Activated CD4-positive, alpha-beta memory T cell treated with anti-CD3 and anti-CD28 coated beads for 36 hours (primary cell): ENCODE data around the gene NLK. TPM values are rescaled to one million over a fixed set of nuclear protein-coding genes. Genes with fewer than 3 reads are reported as not detected.

Experiments
- CTCF ChIA-PET: fragments of 350-600 bp; sonication (Branson Sonifier 250); formaldehyde crosslinking; loops from one replicate; lab custom pipeline; 2021; ENCODE audit warnings: antibody characterized with exemption, inconsistent platforms; lab: Charles Lee
- POLR2A ChIA-PET: fragments of 350-600 bp; sonication (Branson Sonifier 250); formaldehyde crosslinking; loops from one replicate; lab custom pipeline; 2021; ENCODE audit warnings: antibody characterized with exemption; lab: Charles Lee
- DNase-seq: peaks from one replicate; pipeline ENCODE4 v3.0.0-alpha.2; 2020
- H3K27ac Mint-ChIP-seq: one replicate; pipeline ENCODE4 v1.8.0; 2021; ENCODE audit warnings: mixed read lengths
- H3K27me3 Mint-ChIP-seq: one replicate; pipeline ENCODE4 v1.8.0; 2021; ENCODE audit warnings: mixed read lengths
- H3K36me3 Mint-ChIP-seq: one replicate; pipeline ENCODE4 v1.8.0; 2021; ENCODE audit warnings: mixed read lengths
- H3K4me1 Mint-ChIP-seq: one replicate; pipeline ENCODE4 v1.8.0; 2021; ENCODE audit warnings: low read depth, mixed read lengths
- H3K4me3 Mint-ChIP-seq: one replicate; pipeline ENCODE4 v1.8.0; 2021; ENCODE audit warnings: mild to moderate bottlenecking, mixed read lengths
- H3K9me3 Mint-ChIP-seq: one replicate; pipeline ENCODE4 v1.8.0; 2021; ENCODE audit warnings: mixed read lengths
- intact Hi-C: fragments of 100-400 bp; cut with micrococcal nuclease; formaldehyde crosslinking; loops from one replicate; pipeline ENCODE4 v1.15.1; 2023
- total RNA-seq, 2 experiments: library from RNA; stranded (reverse); gene quantifications; one replicate each; pipeline ENCODE4 v1.2.3, GENCODE V29; 2021

NLK gene
- total RNA-seq, 2 experiments from 2014 or later, result 6.8 to 8.3 TPM

GRCh38 chr17:28053725-28054124, 11.2 kb downstream of the NLK start:
- Mint-ChIP-seq H3K4me3 (no peak overlapping the region), H3K4me1 (peaks cover 55% of the 10 kb centered on the region), H3K9me3 (no peaks in the 10 kb centered on the region), H3K27ac (no peak overlapping the region), H3K27me3 (no peaks in the 10 kb centered on the region), H3K36me3 (peaks cover 2% of the 10 kb centered on the region)
- intact Hi-C loops, result no loop called here
- DNase-seq, result no peak
- CTCF ChIA-PET, result interaction anchor here (0.6 to 1.1 kb wide), 2 partner anchors 13 to 198 kb away, joined by 3 to 5 read pairs; no protein-coding TSS in a partner anchor
- POLR2A ChIA-PET, result no interaction called here

GRCh38 chr17:28055546-28056275, 13.2 kb downstream of the NLK start:
- no peaks in the 10 kb centered on the region for H3K9me3 Mint-ChIP-seq
- intact Hi-C loops, result loop anchor here (5.0 kb wide), 2 partner anchors 248 to 588 kb away; no protein-coding TSS in a partner anchor
- H3K36me3 Mint-ChIP-seq, result no peaks in the 10 kb centered on the region
- ChIA-PET POLR2A (interaction anchor here (1.8 kb wide), 1 partner anchor 15 kb away, joined by 6 read pairs; no protein-coding TSS in a partner anchor), CTCF (interaction anchor here (0.6 kb wide), 1 partner anchor 39 kb away, joined by 4 read pairs; no protein-coding TSS in a partner anchor)
- no peak for DNase-seq
- H3K27ac Mint-ChIP-seq, result no peak overlapping the region
- no peak overlapping the region for H3K4me3 Mint-ChIP-seq
- H3K4me1 Mint-ChIP-seq, result peaks cover 42% of the 10 kb centered on the region
- H3K27me3 Mint-ChIP-seq, result no peaks in the 10 kb centered on the region

- Mint-ChIP-seq H3K27ac (no peak overlapping the region), H3K4me1 (peaks cover 42% of the 10 kb centered on the region), H3K4me3 (no peak overlapping the region), H3K9me3 (no peaks in the 10 kb centered on the region), H3K27me3 (no peaks in the 10 kb centered on the region), H3K36me3 (no peaks in the 10 kb centered on the region)
- intact Hi-C loops, result loop anchor here (5.0 kb wide), 2 partner anchors 249 to 589 kb away; no protein-coding TSS in a partner anchor
- ChIA-PET POLR2A (no interaction called here), CTCF (interaction anchor here (0.6 kb wide), 1 partner anchor 39 kb away, joined by 4 read pairs; no protein-coding TSS in a partner anchor)
- DNase-seq, result no peak
These were observed 13.8 kb downstream of the NLK start for GRCh38 chr17:28056276-28056620.

- H3K4me1 Mint-ChIP-seq, result peaks cover 42% of the 10 kb centered on the region
- H3K9me3 Mint-ChIP-seq, result no peaks in the 10 kb centered on the region
- ChIA-PET CTCF (interaction anchor here (1.3 to 1.7 kb wide), 2 partner anchors 12 to 17 kb away, joined by 5 to 6 read pairs; no protein-coding TSS in a partner anchor), POLR2A (interaction anchor here (1.0 to 1.8 kb wide), 3 partner anchors 9 to 18 kb away, joined by 3 to 6 read pairs (median 4); no protein-coding TSS in a partner anchor)
- H3K4me3 Mint-ChIP-seq, result no peak overlapping the region
- no peaks in the 10 kb centered on the region for H3K27me3 Mint-ChIP-seq
- DNase-seq, result no peak
- no peak overlapping the region for H3K27ac Mint-ChIP-seq
- no peaks in the 10 kb centered on the region for H3K36me3 Mint-ChIP-seq
- intact Hi-C loops, result loop anchor here (1.0 to 5.0 kb wide), 5 partner anchors 11 to 590 kb away; no protein-coding TSS in a partner anchor
These were observed 15.3 kb downstream of the NLK start for GRCh38 chr17:28057731-28058246.

GRCh38 chr17:28059675-28060074, 17.2 kb downstream of the NLK start:
- CTCF ChIA-PET, result interaction anchor here (0.8 kb wide), 1 partner anchor 19 kb away, joined by 3 read pairs; no protein-coding TSS in a partner anchor
- Mint-ChIP-seq H3K4me1 (peaks cover 31% of the 10 kb centered on the region), H3K4me3 (no peak overlapping the region), H3K27ac (no peak overlapping the region), H3K9me3 (no peaks in the 10 kb centered on the region), H3K27me3 (no peaks in the 10 kb centered on the region), H3K36me3 (no peaks in the 10 kb centered on the region)
- no peak for DNase-seq
- POLR2A ChIA-PET, result no interaction called here
- intact Hi-C loops, result loop anchor here (2.0 to 5.0 kb wide), 4 partner anchors 13 to 592 kb away; no protein-coding TSS in a partner anchor

- H3K27ac Mint-ChIP-seq, result no peak overlapping the region
- H3K4me3 Mint-ChIP-seq, result no peak overlapping the region
- no peaks in the 10 kb centered on the region for H3K27me3 Mint-ChIP-seq
- H3K9me3 Mint-ChIP-seq, result peaks cover under 1% of the 10 kb centered on the region
- intact Hi-C loops, result no loop called here
- DNase-seq, result no peak
- POLR2A ChIA-PET, result no interaction called here
- CTCF ChIA-PET, result no interaction called here
- H3K4me1 Mint-ChIP-seq, result peaks cover 15% of the 10 kb centered on the region
- H3K36me3 Mint-ChIP-seq, result peaks cover 2% of the 10 kb centered on the region
These were observed 23.2 kb downstream of the NLK start for GRCh38 chr17:28065706-28066105.

GRCh38 chr17:28069061-28069460, 26.6 kb downstream of the NLK start:
- H3K27me3 Mint-ChIP-seq, result no peaks in the 10 kb centered on the region
- no peak overlapping the region for H3K27ac Mint-ChIP-seq
- H3K9me3 Mint-ChIP-seq, result peaks cover 11% of the 10 kb centered on the region
- ChIA-PET POLR2A (no interaction called here), CTCF (no interaction called here)
- peaks cover 36% of the 10 kb centered on the region for H3K4me1 Mint-ChIP-seq
- H3K36me3 Mint-ChIP-seq, result peaks cover 14% of the 10 kb centered on the region
- intact Hi-C loops, result no loop called here
- H3K4me3 Mint-ChIP-seq, result no peak overlapping the region
- no peak for DNase-seq

- ChIA-PET POLR2A (interaction anchor here (0.6 kb wide), 1 partner anchor 391 kb away, joined by 3 read pairs; no protein-coding TSS in a partner anchor), CTCF (no interaction called here)
- intact Hi-C loops, result no loop called here
- Mint-ChIP-seq H3K27ac (no peak overlapping the region), H3K9me3 (peaks cover 11% of the 10 kb centered on the region), H3K27me3 (no peaks in the 10 kb centered on the region), H3K4me3 (no peak overlapping the region), H3K4me1 (peaks cover 37% of the 10 kb centered on the region), H3K36me3 (peaks cover 14% of the 10 kb centered on the region)
- no peak for DNase-seq
These were observed 28.7 kb downstream of the NLK start for GRCh38 chr17:28071179-28071578.

GRCh38 chr17:28071891-28072606, 29.6 kb downstream of the NLK start:
- no peak for DNase-seq
- no peak overlapping the region for H3K27ac Mint-ChIP-seq
- POLR2A ChIA-PET, result no interaction called here
- peaks cover 11% of the 10 kb centered on the region for H3K9me3 Mint-ChIP-seq
- peaks cover 14% of the 10 kb centered on the region for H3K36me3 Mint-ChIP-seq
- intact Hi-C loops, result loop anchor here (2.0 kb wide), 1 partner anchor 13 kb away; no protein-coding TSS in a partner anchor
- no peaks in the 10 kb centered on the region for H3K27me3 Mint-ChIP-seq
- no peak overlapping the region for H3K4me3 Mint-ChIP-seq
- CTCF ChIA-PET, result no interaction called here
- peaks cover 45% of the 10 kb centered on the region for H3K4me1 Mint-ChIP-seq

- DNase-seq, result no peak
- intact Hi-C loops, result loop anchor here (2.0 kb wide), 1 partner anchor 14 kb away; no protein-coding TSS in a partner anchor
- no peak overlapping the region for H3K4me3 Mint-ChIP-seq
- ChIA-PET POLR2A (no interaction called here), CTCF (interaction anchor here (0.5 kb wide), 1 partner anchor 68 kb away, joined by 3 read pairs; no protein-coding TSS in a partner anchor)
- H3K27ac Mint-ChIP-seq, result no peak overlapping the region
- peaks cover 11% of the 10 kb centered on the region for H3K9me3 Mint-ChIP-seq
- peaks cover 45% of the 10 kb centered on the region for H3K4me1 Mint-ChIP-seq
- peaks cover 16% of the 10 kb centered on the region for H3K36me3 Mint-ChIP-seq
- no peaks in the 10 kb centered on the region for H3K27me3 Mint-ChIP-seq
These were observed 30.6 kb downstream of the NLK start for GRCh38 chr17:28072936-28073533.

GRCh38 chr17:28074010-28074409, 31.5 kb downstream of the NLK start:
- H3K4me3 Mint-ChIP-seq, result no peak overlapping the region
- peaks cover 53% of the 10 kb centered on the region for H3K4me1 Mint-ChIP-seq
- intact Hi-C loops, result no loop called here
- no peaks in the 10 kb centered on the region for H3K27me3 Mint-ChIP-seq
- no peak for DNase-seq
- peaks cover 14% of the 10 kb centered on the region for H3K36me3 Mint-ChIP-seq
- H3K27ac Mint-ChIP-seq, result no peak overlapping the region
- ChIA-PET CTCF (interaction anchor here (0.7 kb wide), 1 partner anchor 21 kb away, joined by 3 read pairs; no protein-coding TSS in a partner anchor), POLR2A (no interaction called here)
- peaks cover 11% of the 10 kb centered on the region for H3K9me3 Mint-ChIP-seq
